GM23338 (cell line): ENCODE data around the gene CISH. TPM values are rescaled to one million over a fixed set of nuclear protein-coding genes. Genes with fewer than 3 reads are reported as not detected.

Source experiments
- ATAC-seq: fragments of 200-7000 bp; cut with Tn5 transposase; 3 replicates; pipeline ENCODE4 v1.9.1; 2020
- DNase-seq: peaks from one replicate; pipeline ENCODE4 v3.0.0-alpha.2; 2015; ENCODE audit warnings: low spot score
- H2AFZ ChIP-seq: fragments of 200-600 bp; sonication (generic); 2 replicates; pipeline ENCODE4 v1.8.0; 2016; ENCODE audit warnings: antibody characterized with exemption, mild to moderate bottlenecking, moderate library complexity
- H3F3A ChIP-seq: fragments of 200-600 bp; sonication (generic); replicated peaks from 2 replicates; pipeline ENCODE4 v1.8.0; 2017; ENCODE audit warnings: antibody characterized with exemption, mixed run types, low read depth
- H3K27ac ChIP-seq: fragments of 200-600 bp; sonication (generic); 2 replicates; pipeline ENCODE4 v1.6.1; 2016; ENCODE audit warnings: low read depth
- H3K27me3 ChIP-seq: fragments of 200-600 bp; sonication (generic); 2 replicates; pipeline ENCODE4 v1.8.0; 2016; ENCODE audit warnings: mild to moderate bottlenecking, mixed run types, moderate library complexity; ENCODE audit not compliant: insufficient read depth
- H3K36me3 ChIP-seq: fragments of 200-600 bp; sonication (generic); 2 replicates; pipeline ENCODE4 v1.8.0; 2016; ENCODE audit warnings: mild to moderate bottlenecking; ENCODE audit not compliant: insufficient read depth
- H3K4me1 ChIP-seq: fragments of 200-600 bp; sonication (generic); 2 replicates; pipeline ENCODE4 v1.8.0; 2016; ENCODE audit warnings: mild to moderate bottlenecking, moderate library complexity; ENCODE audit not compliant: insufficient read depth
- H3K4me2 ChIP-seq: fragments of 200-600 bp; sonication (generic); 2 replicates; pipeline ENCODE4 v1.7.1; 2017; ENCODE audit warnings: mixed run types
- H3K4me3 ChIP-seq: fragments of 200-600 bp; sonication (generic); 2 replicates; pipeline ENCODE4 v1.6.1; 2016; ENCODE audit warnings: mixed run types
- H3K79me2 ChIP-seq: fragments of 200-600 bp; sonication (generic); replicated peaks from 2 replicates; pipeline ENCODE4 v1.8.0; 2017; ENCODE audit warnings: mild to moderate bottlenecking; ENCODE audit not compliant: insufficient read depth
- H3K9me2 ChIP-seq: fragments of 200-600 bp; sonication (generic); 2 replicates; pipeline ENCODE4 v1.8.0; 2017; ENCODE audit not compliant: insufficient read depth
- H4K20me1 ChIP-seq: fragments of 200-600 bp; sonication (generic); replicated peaks from 2 replicates; pipeline ENCODE4 v1.8.0; 2017; ENCODE audit warnings: mild to moderate bottlenecking; ENCODE audit not compliant: insufficient read depth
- H3K27ac Mint-ChIP-seq: 2 replicates; pipeline ENCODE4 v1.8.0; 2020; ENCODE audit warnings: inconsistent platforms, mild to moderate bottlenecking, moderate library complexity, mixed read lengths
- H3K27me3 Mint-ChIP-seq: 3 replicates; pipeline ENCODE4 v1.8.0; 2022; ENCODE audit warnings: low read depth, mild to moderate bottlenecking, moderate library complexity, mixed read lengths, inconsistent platforms; ENCODE audit not compliant: insufficient read depth, poor library complexity
- H3K36me3 Mint-ChIP-seq: 3 replicates; pipeline ENCODE4 v1.8.0; 2021; ENCODE audit warnings: low read depth, mild to moderate bottlenecking, inconsistent platforms, moderate library complexity, mixed read lengths
- H3K4me1 Mint-ChIP-seq: 3 replicates; pipeline ENCODE4 v1.8.0; 2020; ENCODE audit warnings: mild to moderate bottlenecking, inconsistent platforms, mixed read lengths
- H3K4me3 Mint-ChIP-seq: 3 replicates; pipeline ENCODE4 v1.8.0; 2021; ENCODE audit warnings: moderate library complexity, mild to moderate bottlenecking, inconsistent platforms, mixed read lengths
- H3K9me3 Mint-ChIP-seq: 3 replicates; pipeline ENCODE4 v1.8.0; 2020; ENCODE audit warnings: moderate library complexity, mild to moderate bottlenecking, inconsistent platforms, mixed read lengths
- ETS1 ChIP-seq: IDR thresholded peaks from 2 replicates; pipeline ENCODE4 v1.6.1; 2016; ENCODE audit warnings: antibody characterized with exemption
- EZH2phosphoT487 ChIP-seq: fragments of 200-600 bp; sonication (generic); IDR thresholded peaks from one replicate; pipeline ENCODE4 v1.8.1; 2018; ENCODE audit warnings: antibody characterized with exemption; ENCODE audit not compliant: unreplicated experiment
- JUNB ChIP-seq: IDR thresholded peaks from one replicate; pipeline ENCODE4 v1.6.1; 2016; ENCODE audit warnings: antibody characterized with exemption; ENCODE audit not compliant: unreplicated experiment
- POLR2AphosphoS5 ChIP-seq: IDR thresholded peaks from 2 replicates; pipeline ENCODE4 v1.6.1; 2016; ENCODE audit warnings: antibody characterized with exemption, low read depth
- ZNF114 ChIP-seq: fragments of 250-450 bp; sonication (Bioruptor Pico); IDR thresholded peaks from 2 replicates; pipeline ENCODE4 v1.5.0; 2020; ENCODE audit warnings: mild to moderate bottlenecking, moderate library complexity
- polyA plus RNA-seq: library from polyadenylated mRNA; unstranded; fragments of >200 nt; fragmentation: Nextera tagmentation; extraction: Ambion mirVana; gene quantifications from 2 replicates; pipeline ENCODE4 v1.2.1, GENCODE V29; 2016
- total RNA-seq: library from RNA; depleted of rRNA; stranded (reverse); fragments of >200 nt; shearing (Covaris generic); gene quantifications from 2 replicates; pipeline ENCODE4 v1.2.3, GENCODE V29; 2014
- TF ChIP-seq, protein P1 (sequence below): IDR thresholded peaks from one replicate; pipeline ENCODE4 v1.6.1; 2018; ENCODE audit warnings: antibody characterized with exemption; ENCODE audit not compliant: unreplicated experiment

CISH gene
- total and polyA plus RNA-seq, 2 experiments from 2014 or later: 2.1 to 3.6 TPM

- no peak overlapping the region for H3K27ac ChIP-seq
- no peak overlapping the region for H3K27ac Mint-ChIP-seq
These were observed 546 bp downstream of the CISH start for GRCh38 chr3:50610992-50611463.

GRCh38 chr3:50610181-50610971 is 1.2 kb downstream of the CISH start:
- peak overlapping the region; percentile 77 for H3K4me3 ChIP-seq
- H3K36me3 ChIP-seq: no peaks in the 10 kb centered on the region
- H3K27me3 Mint-ChIP-seq: peaks cover 45% of the 10 kb centered on the region
- H3K27me3 ChIP-seq: peaks cover 30% of the 10 kb centered on the region
- H3K79me2 ChIP-seq: no peaks in the 10 kb centered on the region
- 0 out of 2 replicates have a peak, but pooled peaks cover 7% of the 10 kb centered on the region for H3F3A ChIP-seq
- ATAC-seq (no peak), DNase-seq (no peak)
- H3K4me3 Mint-ChIP-seq: peak overlapping the region; percentile 77
- H2AFZ ChIP-seq: no peak overlapping the region
- no peaks in the 10 kb centered on the region for H3K9me3 Mint-ChIP-seq
- H3K9me2 ChIP-seq: no peaks in the 10 kb centered on the region
- H3K27ac Mint-ChIP-seq: no peak overlapping the region
- peak overlapping the region; percentile 92 for H3K4me2 ChIP-seq
- H3K4me1 ChIP-seq: peaks cover 8% of the 10 kb centered on the region; the same call in 1 of the 2 replicates
- TF ChIP-seq JUNB: no peak
- TF ChIP-seq ETS1: no peak
- TF ChIP-seq, protein P1, sequence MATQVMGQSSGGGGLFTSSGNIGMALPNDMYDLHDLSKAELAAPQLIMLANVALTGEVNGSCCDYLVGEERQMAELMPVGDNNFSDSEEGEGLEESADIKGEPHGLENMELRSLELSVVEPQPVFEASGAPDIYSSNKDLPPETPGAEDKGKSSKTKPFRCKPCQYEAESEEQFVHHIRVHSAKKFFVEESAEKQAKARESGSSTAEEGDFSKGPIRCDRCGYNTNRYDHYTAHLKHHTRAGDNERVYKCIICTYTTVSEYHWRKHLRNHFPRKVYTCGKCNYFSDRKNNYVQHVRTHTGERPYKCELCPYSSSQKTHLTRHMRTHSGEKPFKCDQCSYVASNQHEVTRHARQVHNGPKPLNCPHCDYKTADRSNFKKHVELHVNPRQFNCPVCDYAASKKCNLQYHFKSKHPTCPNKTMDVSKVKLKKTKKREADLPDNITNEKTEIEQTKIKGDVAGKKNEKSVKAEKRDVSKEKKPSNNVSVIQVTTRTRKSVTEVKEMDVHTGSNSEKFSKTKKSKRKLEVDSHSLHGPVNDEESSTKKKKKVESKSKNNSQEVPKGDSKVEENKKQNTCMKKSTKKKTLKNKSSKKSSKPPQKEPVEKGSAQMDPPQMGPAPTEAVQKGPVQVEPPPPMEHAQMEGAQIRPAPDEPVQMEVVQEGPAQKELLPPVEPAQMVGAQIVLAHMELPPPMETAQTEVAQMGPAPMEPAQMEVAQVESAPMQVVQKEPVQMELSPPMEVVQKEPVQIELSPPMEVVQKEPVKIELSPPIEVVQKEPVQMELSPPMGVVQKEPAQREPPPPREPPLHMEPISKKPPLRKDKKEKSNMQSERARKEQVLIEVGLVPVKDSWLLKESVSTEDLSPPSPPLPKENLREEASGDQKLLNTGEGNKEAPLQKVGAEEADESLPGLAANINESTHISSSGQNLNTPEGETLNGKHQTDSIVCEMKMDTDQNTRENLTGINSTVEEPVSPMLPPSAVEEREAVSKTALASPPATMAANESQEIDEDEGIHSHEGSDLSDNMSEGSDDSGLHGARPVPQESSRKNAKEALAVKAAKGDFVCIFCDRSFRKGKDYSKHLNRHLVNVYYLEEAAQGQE: no peak
- H3K27ac ChIP-seq: no peak overlapping the region
- H3K4me1 Mint-ChIP-seq: peaks cover 14% of the 10 kb centered on the region
- H4K20me1 ChIP-seq: peaks cover 5% of the 10 kb centered on the region
- no peaks in the 10 kb centered on the region for H3K36me3 Mint-ChIP-seq

More at GRCh38 chr3:50610992-50611463, 546 bp downstream of the CISH start:
- Histone ChIP-seq H4K20me1 (peaks cover 6% of the 10 kb centered on the region), H3K4me3 (peak overlapping the region; percentile 77), H3K4me2 (peak overlapping the region; percentile 92), H3K36me3 (no peaks in the 10 kb centered on the region), H3K79me2 (no peaks in the 10 kb centered on the region), H3K4me1 (peaks cover 8% of the 10 kb centered on the region; the same call in 1 of the 2 replicates), H3F3A (peaks cover 7% of the 10 kb centered on the region; the same call in 1 of the 2 replicates), H2AFZ (peak overlapping the region; percentile 93), H3K9me2 (no peaks in the 10 kb centered on the region), H3K27me3 (peaks cover 30% of the 10 kb centered on the region)
- peaks cover 45% of the 10 kb centered on the region for H3K27me3 Mint-ChIP-seq
- H3K4me3 Mint-ChIP-seq: peak overlapping the region; percentile 77
- no peaks in the 10 kb centered on the region for H3K9me3 Mint-ChIP-seq
- ATAC-seq (no peak; the same call in 2 of the 3 replicates), DNase-seq (no peak)
- peaks cover 15% of the 10 kb centered on the region for H3K4me1 Mint-ChIP-seq
- no peaks in the 10 kb centered on the region for H3K36me3 Mint-ChIP-seq
- TF ChIP-seq ZNF114 (CRISPR knock-in tag) (no peak), EZH2phosphoT487 (no peak), JUNB (no peak), POLR2AphosphoS5 (no peak)
